Neural cell (in vitro differentiated cells): ENCODE data around the gene ZWILCH. TPM values are rescaled to one million over a fixed set of nuclear protein-coding genes. Genes with fewer than 3 reads are reported as not detected.

Experiments used
- H2AFZ ChIP-seq: fragments of 200-600, 300-800 bp; sonication (generic), shearing (Covaris generic); 2 replicates; pipeline ENCODE4 v1.6.0; 2014; ENCODE audit warnings: low read depth, mild to moderate bottlenecking, antibody characterized with exemption, low read length, moderate library complexity
- H3F3A ChIP-seq: fragments of 200-600 bp; shearing (Covaris generic); 2 replicates; pipeline ENCODE4 v1.6.1; 2016; ENCODE audit warnings: mild to moderate bottlenecking, moderate library complexity, mixed read lengths, antibody characterized with exemption, low read length; ENCODE audit not compliant: insufficient read depth, poor library complexity, severe bottlenecking
- H3K27ac ChIP-seq: fragments of 200-600, 300-800 bp; sonication (generic), shearing (Covaris generic); 2 replicates; pipeline ENCODE4 v1.5.1; 2014; ENCODE audit warnings: mild to moderate bottlenecking, low read length, moderate library complexity
- H3K27me3 ChIP-seq: fragments of 300-800, 200-600 bp; sonication (generic), shearing (Covaris generic); 2 replicates; pipeline ENCODE4 v1.6.0; 2014; ENCODE audit warnings: mild to moderate bottlenecking, low read depth, low read length, moderate library complexity; ENCODE audit not compliant: insufficient read depth
- H3K36me3 ChIP-seq: fragments of 300-800, 200-600 bp; sonication (generic), shearing (Covaris generic); 2 replicates; pipeline ENCODE4 v1.5.1; 2014; ENCODE audit warnings: mild to moderate bottlenecking, antibody characterized with exemption, low read length, moderate library complexity; ENCODE audit not compliant: insufficient read depth
- H3K4me2 ChIP-seq: fragments of 300-800, 200-600 bp; sonication (generic), shearing (Covaris generic); 2 replicates; pipeline ENCODE4 v1.6.0; 2014; ENCODE audit warnings: mild to moderate bottlenecking, low read length
- H3K4me3 ChIP-seq: fragments of 300-800, 200-600 bp; sonication (generic), shearing (Covaris generic); 2 replicates; pipeline ENCODE4 v1.5.1; 2014; ENCODE audit warnings: mild to moderate bottlenecking, low read length, moderate library complexity
- H3K79me2 ChIP-seq: fragments of 200-600 bp; shearing (Covaris generic); replicated peaks from 2 replicates; pipeline ENCODE4 v1.6.0; 2014; ENCODE audit warnings: mild to moderate bottlenecking, low read length, moderate library complexity; ENCODE audit not compliant: insufficient read depth
- H3K9ac ChIP-seq: fragments of 300-800, 200-600 bp; sonication (generic), shearing (Covaris generic); 2 replicates; pipeline ENCODE4 v1.6.1; 2016; ENCODE audit warnings: mild to moderate bottlenecking, low read length, mixed read lengths
- H3K9me2 ChIP-seq: fragments of 200-600 bp; shearing (Covaris generic); 2 replicates; pipeline ENCODE4 v1.6.1; 2016; ENCODE audit warnings: mild to moderate bottlenecking, low read length, mixed read lengths; ENCODE audit not compliant: insufficient read depth
- H3K9me3 ChIP-seq: fragments of 200-600, 300-800 bp; sonication (generic), shearing (Covaris generic); 2 replicates; pipeline ENCODE4 v1.6.1; 2016; ENCODE audit warnings: mild to moderate bottlenecking, mixed run types, low read length, moderate library complexity, mixed read lengths
- H4K20me1 ChIP-seq: fragments of 200-600 bp; shearing (Covaris generic); 2 replicates; pipeline ENCODE4 v1.6.1; 2016; ENCODE audit warnings: mild to moderate bottlenecking, mixed run types; ENCODE audit not compliant: insufficient read depth
- EP300 ChIP-seq: fragments of 450-650 bp; conservative IDR thresholded peaks from 2 replicates; pipeline ENCODE4 v1.6.1; 2014; ENCODE audit warnings: antibody characterized with exemption, mild to moderate bottlenecking, moderate library complexity; ENCODE audit not compliant: poor library complexity, severe bottlenecking
- EZH2 ChIP-seq: fragments of 200-600, 300-800 bp; shearing (Covaris generic), sonication (generic); IDR thresholded peaks from 2 replicates; pipeline ENCODE4 v1.6.1; 2014; ENCODE audit warnings: antibody characterized with exemption, low read length, borderline replicate concordance, mild to moderate bottlenecking; ENCODE audit not compliant: insufficient read depth, poor library complexity, severe bottlenecking
- MXI1 ChIP-seq: fragments of 450-650 bp; conservative IDR thresholded peaks from 2 replicates; pipeline ENCODE4 v1.6.1; 2014; ENCODE audit warnings: antibody characterized with exemption, mild to moderate bottlenecking; ENCODE audit not compliant: poor library complexity, severe bottlenecking
- POLR2AphosphoS5 ChIP-seq: IDR thresholded peaks from 2 replicates; pipeline ENCODE4 v1.6.1; 2012
- RAD21 ChIP-seq: fragments of 450-650 bp; conservative IDR thresholded peaks from 2 replicates; pipeline ENCODE4 v1.6.1; 2014; ENCODE audit warnings: antibody characterized with exemption, mild to moderate bottlenecking, moderate library complexity
- SMC3 ChIP-seq: fragments of 450-650 bp; conservative IDR thresholded peaks from 2 replicates; pipeline ENCODE4 v1.6.1; 2014; ENCODE audit warnings: antibody characterized with exemption, mild to moderate bottlenecking, moderate library complexity; ENCODE audit not compliant: poor library complexity
- TAF1 ChIP-seq: IDR thresholded peaks from 2 replicates; pipeline ENCODE4 v1.6.1; 2012; ENCODE audit warnings: low read depth
- polyA plus RNA-seq: library from polyadenylated mRNA; depleted of rRNA; stranded (reverse); fragments of >200 nt; gene quantifications from 2 replicates; pipeline ENCODE4 v1.2.3, GENCODE V29; 2014
- TF ChIP-seq, protein P1 (sequence below): fragments of 450-650 bp; IDR thresholded peaks from 2 replicates; pipeline ENCODE4 v1.5.1; 2014; ENCODE audit warnings: antibody characterized with exemption, mild to moderate bottlenecking, moderate library complexity; ENCODE audit not compliant: poor library complexity, severe bottlenecking
- TF ChIP-seq, protein P2 (sequence below): IDR thresholded peaks from 2 replicates; pipeline ENCODE4 v1.6.1; 2012; ENCODE audit warnings: borderline replicate concordance

ZWILCH gene
- polyA plus RNA-seq, 1 donor from 2014 or later: 63.1 TPM

DNA sequence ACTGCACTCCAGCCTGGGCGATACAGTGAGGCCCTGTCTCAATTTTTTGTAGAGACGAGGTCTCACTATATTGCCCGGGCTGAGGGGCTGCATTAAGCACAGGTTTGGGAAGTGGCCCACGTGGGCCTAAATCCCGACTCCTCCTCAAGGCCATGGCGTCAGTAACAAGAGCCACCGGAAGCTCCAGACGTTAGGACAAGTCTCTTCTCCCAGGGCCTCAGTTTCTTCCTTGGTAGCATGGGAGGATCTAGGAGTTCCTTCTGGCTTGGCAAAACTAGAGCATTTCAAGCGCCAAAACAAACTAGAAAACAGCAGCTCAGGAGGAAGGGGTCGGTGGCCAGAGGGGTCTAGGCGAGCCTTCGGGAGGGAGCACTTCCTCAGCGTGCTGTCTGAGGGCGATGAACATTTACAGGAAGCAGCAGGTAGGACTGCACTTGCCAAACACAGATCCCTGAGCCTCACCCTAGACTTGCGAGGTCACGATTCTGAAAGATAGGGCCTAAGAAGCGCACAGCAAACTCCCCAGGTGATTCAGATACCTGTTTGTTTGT is 8.1 kb upstream of the ZWILCH start:
- peak overlapping the region; percentile 74 for H3K4me2 ChIP-seq
- TF ChIP-seq, protein P1, sequence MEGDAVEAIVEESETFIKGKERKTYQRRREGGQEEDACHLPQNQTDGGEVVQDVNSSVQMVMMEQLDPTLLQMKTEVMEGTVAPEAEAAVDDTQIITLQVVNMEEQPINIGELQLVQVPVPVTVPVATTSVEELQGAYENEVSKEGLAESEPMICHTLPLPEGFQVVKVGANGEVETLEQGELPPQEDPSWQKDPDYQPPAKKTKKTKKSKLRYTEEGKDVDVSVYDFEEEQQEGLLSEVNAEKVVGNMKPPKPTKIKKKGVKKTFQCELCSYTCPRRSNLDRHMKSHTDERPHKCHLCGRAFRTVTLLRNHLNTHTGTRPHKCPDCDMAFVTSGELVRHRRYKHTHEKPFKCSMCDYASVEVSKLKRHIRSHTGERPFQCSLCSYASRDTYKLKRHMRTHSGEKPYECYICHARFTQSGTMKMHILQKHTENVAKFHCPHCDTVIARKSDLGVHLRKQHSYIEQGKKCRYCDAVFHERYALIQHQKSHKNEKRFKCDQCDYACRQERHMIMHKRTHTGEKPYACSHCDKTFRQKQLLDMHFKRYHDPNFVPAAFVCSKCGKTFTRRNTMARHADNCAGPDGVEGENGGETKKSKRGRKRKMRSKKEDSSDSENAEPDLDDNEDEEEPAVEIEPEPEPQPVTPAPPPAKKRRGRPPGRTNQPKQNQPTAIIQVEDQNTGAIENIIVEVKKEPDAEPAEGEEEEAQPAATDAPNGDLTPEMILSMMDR: no peak
- TF ChIP-seq TAF1: no peak
- TF ChIP-seq POLR2AphosphoS5: no peak
- no peak for TF ChIP-seq EP300
- peak overlapping the region; percentile 78 for H3K4me3 ChIP-seq
- H3K27me3 ChIP-seq: no peaks in the 10 kb centered on the region
- H3K36me3 ChIP-seq: peaks cover 5% of the 10 kb centered on the region
- H3K79me2 ChIP-seq: peaks cover 6% of the 10 kb centered on the region
- no peaks in the 10 kb centered on the region for H3K9me2 ChIP-seq
- no peaks in the 10 kb centered on the region for H4K20me1 ChIP-seq
- H3K9me3 ChIP-seq: no peaks in the 10 kb centered on the region
- peak overlapping the region; percentile 66 for H3K27ac ChIP-seq
- H2AFZ ChIP-seq: peak overlapping the region; percentile 65
- H3F3A ChIP-seq: peaks cover 3% of the 10 kb centered on the region
- H3K9ac ChIP-seq: peak overlapping the region; percentile 71

DNA sequence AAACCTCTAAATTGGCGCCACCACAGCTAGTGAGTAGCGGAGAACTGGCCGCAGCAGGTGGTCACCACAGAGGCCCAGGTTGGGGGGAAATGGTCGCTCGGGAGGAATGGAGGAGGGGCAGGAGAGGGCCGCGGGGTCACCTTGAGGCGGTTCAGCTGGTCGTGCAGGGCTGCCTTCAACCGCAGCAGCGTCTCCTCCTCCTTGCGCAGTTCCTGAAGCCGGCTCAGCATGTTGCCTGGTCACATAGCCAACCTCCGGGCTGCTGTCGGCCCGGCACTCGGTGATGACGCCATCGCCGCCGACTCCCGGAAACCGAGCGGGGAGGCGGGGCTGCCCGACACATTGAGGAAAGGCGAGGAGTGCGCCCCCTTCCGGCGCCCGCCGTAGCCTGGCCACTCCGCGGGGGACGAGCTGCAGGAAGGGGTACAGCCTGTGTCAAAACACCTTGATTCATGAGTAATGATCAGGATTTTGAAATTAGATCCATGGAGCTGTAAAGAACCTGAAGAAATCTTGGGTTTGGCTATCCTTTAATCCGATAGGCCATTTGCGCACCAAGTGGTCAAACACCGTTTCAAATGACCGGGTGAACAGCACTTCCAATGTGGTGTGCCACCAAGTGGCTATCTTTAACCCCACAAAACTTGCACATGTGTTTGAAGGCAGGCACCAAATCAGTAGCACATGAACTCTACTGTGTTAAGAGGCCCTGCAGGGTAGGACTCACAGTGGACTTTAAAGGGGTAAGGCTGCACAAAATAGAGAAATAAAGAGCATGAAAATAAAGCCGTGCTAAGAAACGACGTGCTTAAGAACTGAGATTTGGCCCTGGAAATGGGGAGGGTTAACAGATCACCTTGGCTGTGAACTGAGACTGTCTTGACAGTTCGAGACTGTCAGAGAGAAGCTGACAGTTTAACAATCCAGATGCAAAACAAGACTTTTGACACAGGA is 7.3 kb upstream of the ZWILCH start, which contains the start of gene SNAPC5:
SNAPC5 (minus strand) TSS at position 261 of the 954 bp plus-strand sequence; CDS start at position 230, 31 bp downstream.
- H3K9me2 ChIP-seq: no peaks in the 10 kb centered on the region
- peak within 1 kb of the TSS; percentile 65 for H2AFZ ChIP-seq
- H3K9me3 ChIP-seq: no peaks in the 10 kb centered on the region
- no peaks in the 10 kb centered on the region for H3K27me3 ChIP-seq
- H3K79me2 ChIP-seq: peaks cover 13% of the 10 kb centered on the region
- H3K9ac ChIP-seq: peak within 1 kb of the TSS; percentile 71
- H3F3A ChIP-seq: peaks cover 3% of the 10 kb centered on the region
- H3K36me3 ChIP-seq: peaks cover 6% of the 10 kb centered on the region
- peak within 1 kb of the TSS; percentile 74 for H3K4me2 ChIP-seq
- no peaks in the 10 kb centered on the region for H4K20me1 ChIP-seq
- peak within 1 kb of the TSS; percentile 66 for H3K27ac ChIP-seq
- TF ChIP-seq MXI1 (peak; percentile 99), RAD21 (peak; percentile 78), POLR2AphosphoS5 (peak; percentile 81), TAF1 (peak; percentile 31), EZH2 (no peak), SMC3 (peak; percentile 92), EP300 (peak; percentile 47)
- TF ChIP-seq, protein P1: peak; percentile 99
- TF ChIP-seq, protein P2, sequence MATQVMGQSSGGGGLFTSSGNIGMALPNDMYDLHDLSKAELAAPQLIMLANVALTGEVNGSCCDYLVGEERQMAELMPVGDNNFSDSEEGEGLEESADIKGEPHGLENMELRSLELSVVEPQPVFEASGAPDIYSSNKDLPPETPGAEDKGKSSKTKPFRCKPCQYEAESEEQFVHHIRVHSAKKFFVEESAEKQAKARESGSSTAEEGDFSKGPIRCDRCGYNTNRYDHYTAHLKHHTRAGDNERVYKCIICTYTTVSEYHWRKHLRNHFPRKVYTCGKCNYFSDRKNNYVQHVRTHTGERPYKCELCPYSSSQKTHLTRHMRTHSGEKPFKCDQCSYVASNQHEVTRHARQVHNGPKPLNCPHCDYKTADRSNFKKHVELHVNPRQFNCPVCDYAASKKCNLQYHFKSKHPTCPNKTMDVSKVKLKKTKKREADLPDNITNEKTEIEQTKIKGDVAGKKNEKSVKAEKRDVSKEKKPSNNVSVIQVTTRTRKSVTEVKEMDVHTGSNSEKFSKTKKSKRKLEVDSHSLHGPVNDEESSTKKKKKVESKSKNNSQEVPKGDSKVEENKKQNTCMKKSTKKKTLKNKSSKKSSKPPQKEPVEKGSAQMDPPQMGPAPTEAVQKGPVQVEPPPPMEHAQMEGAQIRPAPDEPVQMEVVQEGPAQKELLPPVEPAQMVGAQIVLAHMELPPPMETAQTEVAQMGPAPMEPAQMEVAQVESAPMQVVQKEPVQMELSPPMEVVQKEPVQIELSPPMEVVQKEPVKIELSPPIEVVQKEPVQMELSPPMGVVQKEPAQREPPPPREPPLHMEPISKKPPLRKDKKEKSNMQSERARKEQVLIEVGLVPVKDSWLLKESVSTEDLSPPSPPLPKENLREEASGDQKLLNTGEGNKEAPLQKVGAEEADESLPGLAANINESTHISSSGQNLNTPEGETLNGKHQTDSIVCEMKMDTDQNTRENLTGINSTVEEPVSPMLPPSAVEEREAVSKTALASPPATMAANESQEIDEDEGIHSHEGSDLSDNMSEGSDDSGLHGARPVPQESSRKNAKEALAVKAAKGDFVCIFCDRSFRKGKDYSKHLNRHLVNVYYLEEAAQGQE: peak; percentile 27
- H3K4me3 ChIP-seq: peak within 1 kb of the TSS; percentile 78
